ENCODE results near the gene RANBP9.

The RANBP9 gene

DNA sequence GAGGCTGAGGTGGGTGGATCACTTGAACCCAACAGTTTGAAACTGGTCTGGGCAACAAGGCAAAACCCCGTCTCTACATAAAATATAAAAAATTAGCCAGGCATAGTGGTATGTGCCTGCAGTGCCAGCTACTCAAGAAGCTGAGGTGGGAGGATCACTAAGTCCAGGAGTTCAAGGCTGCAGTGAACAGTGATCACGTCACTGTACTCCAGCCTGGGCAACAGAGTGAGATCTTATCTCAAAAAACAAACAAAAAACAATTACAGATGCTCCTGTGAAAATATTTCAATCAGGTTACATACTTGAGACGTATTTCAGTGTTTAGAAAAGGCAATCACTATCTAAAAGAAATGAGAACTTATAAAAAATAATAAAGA lies 33.8 kb downstream of the RANBP9 start:
- no peak for DNase-seq

DNA sequence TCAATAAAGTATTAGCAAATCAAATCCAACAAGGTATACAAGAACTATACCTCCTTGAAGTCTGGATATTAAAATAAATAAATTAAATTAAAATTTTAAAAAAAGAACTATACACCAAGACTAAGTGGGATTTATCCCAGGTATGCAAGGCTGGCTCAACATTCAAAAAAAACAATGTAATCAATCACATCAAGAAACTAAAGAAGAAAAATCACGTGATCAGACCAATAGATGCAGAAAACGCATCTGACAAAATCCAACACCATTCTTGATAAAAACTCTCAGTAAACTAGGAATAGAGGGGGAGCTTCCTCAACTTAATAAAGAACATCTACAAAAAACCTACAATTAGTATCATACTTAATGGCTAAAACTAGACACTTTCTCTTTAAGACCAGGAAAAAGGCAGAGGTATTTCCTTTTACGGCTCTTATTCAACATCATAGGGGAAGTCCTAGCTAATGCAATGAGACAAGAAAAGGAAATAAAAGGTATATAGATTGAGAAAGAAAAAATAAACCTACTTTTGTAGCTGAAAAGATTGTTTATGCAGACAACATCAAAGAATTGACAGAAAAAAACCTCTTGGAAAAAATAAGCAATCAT lies 35.0 kb downstream of the RANBP9 start:
- DNase-seq, result peak in 1 of 2 donors; percentile 26

DNA sequence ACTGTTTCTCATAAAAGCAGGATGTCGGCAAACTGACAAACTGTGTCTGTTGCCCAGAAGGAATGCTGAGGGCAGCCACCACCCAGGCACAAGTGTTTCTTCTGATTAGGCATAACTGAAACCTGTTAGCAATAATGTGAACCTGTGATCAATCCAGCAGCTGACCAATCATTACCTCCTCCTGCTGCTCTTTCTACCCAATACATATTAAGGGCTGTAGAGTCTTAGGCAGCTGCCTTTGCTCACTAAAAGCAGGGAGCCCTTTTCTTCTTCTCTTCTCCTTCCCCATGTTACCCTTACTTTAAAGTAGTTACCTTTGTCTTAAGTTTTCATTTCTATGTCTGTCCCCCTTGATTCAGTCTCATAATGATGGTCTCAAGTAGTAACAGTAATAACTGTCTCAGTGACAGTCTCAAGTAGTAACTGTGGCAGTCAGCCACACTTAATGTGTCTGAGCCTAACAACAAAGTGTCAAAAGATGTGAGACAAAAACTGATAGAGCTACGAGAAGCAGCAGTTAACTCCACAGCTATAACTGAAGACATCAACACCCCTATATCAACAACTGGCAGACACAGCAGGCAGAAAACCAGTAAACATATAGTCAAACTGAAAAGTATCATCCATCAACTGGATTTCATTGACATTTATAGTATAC lies 37.0 kb downstream of the RANBP9 start:
- DNase-seq, result no peak

GRCh38 chr6:13673825-13674444 lies 37.7 kb downstream of the RANBP9 start:
- DNase-seq, result no peak

GRCh38 chr6:13673368-13673767 lies 38.3 kb downstream of the RANBP9 start:
- DNase-seq, result no peak

GRCh38 chr6:13672904-13673303 lies 38.7 kb downstream of the RANBP9 start:
- DNase-seq, result no peak

DNA sequence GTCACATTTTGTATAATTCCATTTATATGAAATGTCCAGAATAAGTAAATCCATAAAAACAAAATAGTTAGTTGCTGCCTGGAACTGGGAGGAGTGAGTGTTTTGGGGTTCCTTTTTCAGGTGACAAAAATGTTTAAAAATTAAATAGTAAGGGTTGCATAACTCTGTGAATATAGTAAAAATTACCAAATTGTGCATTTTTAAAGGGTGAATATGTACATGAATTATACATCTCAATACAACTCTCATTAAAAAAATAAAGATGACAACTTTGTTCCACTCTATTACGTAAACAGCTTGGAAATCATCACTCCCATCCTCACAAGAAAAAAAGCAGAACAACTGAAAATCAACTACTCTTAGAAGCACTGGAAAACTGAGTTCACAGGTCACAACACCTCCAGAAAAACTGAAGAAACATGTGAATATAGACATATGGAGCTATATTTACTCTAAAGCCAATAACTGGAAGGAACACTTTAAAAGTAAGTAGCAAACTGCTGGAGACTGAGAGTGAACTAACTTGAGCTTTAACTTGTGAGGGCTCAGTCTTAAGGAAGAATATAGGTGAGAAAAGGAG lies 40.0 kb downstream of the RANBP9 start:
- peak; percentile 33 to 48 for DNase-seq

DNA sequence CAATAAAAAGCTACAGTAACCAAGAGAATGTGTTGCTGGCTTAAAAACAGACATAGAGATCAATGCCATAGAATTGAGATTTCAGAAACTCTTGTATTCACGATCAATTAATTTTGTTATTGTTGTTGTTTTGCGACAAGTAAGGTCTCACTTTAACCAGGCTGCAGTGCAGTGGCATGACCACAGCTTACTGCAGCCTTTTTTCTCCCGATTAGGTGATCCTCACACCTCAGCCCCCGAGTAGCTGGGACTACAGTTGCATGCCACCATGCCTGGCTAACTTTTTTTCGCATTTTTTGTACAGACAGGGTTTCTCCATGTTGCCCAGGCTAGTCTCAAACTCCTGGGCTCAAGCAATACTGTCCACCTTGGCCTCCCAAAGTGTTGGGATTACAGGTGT lies 42.2 kb downstream of the RANBP9 start:
- no peak for DNase-seq

GRCh38 chr6:13668291-13668928 lies 43.2 kb downstream of the RANBP9 start:
- DNase-seq, result peak; percentile 49 to 63

DNA sequence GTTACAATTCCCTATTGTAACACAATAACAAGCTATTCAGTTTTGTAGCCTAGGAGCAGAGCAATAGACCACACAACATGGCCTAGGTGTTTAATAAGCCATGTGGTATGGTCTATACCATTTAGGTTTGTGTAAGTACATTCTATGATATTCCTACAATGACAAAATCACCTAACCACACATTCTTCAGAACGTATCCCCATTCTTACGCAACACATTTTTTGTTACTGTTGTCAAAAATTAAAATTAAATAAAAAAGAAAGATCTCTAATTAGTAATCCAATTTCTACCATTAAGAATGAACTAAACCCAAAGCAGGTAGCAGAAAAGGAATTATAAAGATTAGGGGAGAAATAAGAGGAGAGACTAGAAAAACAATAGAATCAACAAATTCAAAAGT lies 44.0 kb downstream of the RANBP9 start:
- no peak for DNase-seq

- peak; percentile 11 to 36 for DNase-seq
These were observed 45.2 kb downstream of the RANBP9 start for GRCh38 chr6:13666194-13667105.

GRCh38 chr6:13664703-13665352 lies 46.8 kb downstream of the RANBP9 start:
- DNase-seq, result no peak

DNA sequence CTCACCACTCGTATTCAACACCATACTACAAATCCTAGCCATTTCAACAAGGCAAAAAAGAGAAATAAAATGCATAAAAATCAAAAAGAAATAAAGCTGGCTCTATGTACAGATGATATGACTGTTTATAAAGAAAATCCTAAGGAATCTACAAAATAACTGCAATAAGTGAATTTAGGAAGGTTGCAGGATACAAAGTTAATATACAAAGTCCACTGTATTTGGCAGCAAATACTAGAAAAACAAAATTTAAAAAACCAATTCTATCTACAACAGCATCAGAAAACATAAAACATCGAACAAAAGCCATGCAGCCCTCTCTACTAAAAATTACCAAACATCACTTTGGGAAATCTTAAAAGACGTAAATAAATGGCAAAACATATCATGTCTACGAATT lies 47.6 kb downstream of the RANBP9 start:
- no peak for DNase-seq

GRCh38 chr6:13662651-13663334 lies 48.8 kb downstream of the RANBP9 start:
- DNase-seq, result no peak

GRCh38 chr6:13661647-13662046 lies 50.0 kb downstream of the RANBP9 start:
- no peak for DNase-seq

DNA sequence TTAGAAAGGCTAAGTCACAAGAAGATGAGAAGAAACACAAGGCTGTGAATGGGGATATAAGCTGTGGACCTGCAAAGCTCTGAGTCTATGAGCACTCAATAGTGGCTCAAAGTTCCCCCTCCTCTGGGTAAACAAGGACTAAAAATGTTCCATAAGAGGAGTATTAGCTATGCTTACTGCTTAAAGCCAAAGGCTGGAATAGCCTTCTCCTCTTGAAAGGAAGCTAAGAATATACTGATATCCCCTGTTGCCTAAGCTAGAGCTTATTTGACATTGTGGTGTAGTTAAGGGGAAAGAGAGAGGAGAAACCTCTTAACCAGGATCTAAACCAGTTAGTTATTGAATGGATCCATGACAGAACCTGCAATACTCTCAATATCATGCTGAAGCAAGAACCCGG lies 50.7 kb downstream of the RANBP9 start:
- DNase-seq, result no peak

DNA sequence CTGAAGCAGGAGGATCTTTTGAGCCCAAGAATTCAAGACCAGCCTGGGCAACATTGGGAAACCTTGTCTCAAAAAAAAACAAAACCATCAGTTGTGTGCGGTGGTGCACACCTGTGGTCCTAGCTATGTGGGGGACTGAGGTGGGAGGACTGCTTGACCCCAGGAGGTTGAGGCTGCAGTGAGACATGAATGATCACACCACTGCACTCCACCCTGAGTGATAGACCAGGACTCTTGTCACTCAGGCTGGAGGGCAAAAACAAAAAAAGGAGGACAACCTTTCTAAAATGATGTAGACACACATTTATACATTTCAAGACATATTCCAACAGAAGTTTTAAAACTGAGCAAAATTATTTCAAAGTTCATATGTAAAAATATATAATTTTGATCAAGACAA lies 51.4 kb downstream of the RANBP9 start:
- no peak for DNase-seq

GRCh38 chr6:13655700-13656099 lies 55.9 kb downstream of the RANBP9 start:
- DNase-seq, result no peak

DNA sequence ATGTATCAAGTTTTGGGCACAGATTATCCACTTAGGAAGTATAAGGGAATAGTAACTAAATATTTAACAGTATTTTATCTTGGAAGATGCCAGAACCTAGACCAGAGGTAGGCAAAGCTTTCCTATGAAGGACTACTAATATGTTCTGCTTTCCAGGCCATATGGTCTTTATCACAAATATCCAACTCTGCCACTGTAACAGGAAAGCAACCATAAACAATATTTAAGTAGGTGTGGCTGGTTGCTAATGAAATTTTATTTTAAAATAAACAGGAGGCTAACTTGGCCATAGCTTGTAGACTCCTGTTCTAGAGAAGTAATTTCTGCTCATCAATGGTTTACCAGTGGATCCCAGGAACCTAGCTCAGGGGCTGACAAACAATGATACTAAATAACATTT lies 57.1 kb downstream of the RANBP9 start:
- no peak for DNase-seq

DNA sequence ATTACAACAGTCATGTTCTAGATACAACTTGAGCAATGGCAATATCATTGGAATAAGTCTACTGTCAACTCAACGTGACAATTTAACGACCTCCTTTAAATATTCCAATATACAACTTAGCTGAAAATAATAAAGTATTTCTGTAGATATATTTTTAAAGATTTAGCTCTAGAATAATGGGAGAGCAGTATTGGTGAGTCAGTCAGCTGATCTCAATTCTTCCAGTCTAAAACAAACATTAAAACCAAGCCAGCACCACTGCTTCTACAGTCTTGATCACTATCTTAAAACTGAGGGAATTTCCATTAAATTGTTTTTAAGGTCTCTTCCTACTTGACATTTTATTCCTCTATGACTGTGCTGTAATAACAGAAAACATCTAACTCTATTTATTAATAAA lies 58.3 kb downstream of the RANBP9 start:
- DNase-seq, result no peak

GRCh38 chr6:13649393-13649792 lies 62.2 kb downstream of the RANBP9 start:
- no peak for DNase-seq
